SKM-1 (cell line): ENCODE results near the gene ELAPOR2.
"Not testable (repeated sequence)": the region's sequence is repeated elsewhere in the genome, so short reads cannot be mapped to it uniquely, and the experiment has no call there.

Source experiments
- DNase-seq: peaks from one replicate; lab custom pipeline; 2025; ENCODE audit not compliant: unreplicated experiment; lab: John Stamatoyannopoulos, UW

ELAPOR2 gene

DNA sequence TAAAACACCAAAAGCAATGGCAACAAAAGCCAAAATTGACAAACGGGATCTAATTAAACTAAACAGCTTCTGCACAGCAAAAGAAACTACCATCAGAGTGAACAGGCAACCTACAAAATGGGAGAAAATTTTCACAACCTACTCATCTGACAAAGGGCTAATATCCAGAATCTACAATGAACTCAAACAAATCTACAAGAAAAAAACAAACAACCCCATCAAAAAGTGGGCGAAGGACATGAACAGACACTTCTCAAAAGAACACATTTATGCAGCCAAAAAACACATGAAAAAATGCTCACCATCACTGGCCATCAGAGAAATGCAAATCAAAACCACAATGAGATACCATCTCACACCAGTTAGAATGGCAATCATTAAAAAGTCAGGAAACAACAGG lies 14.7 kb downstream of the ELAPOR2 start:
- not testable (repeated sequence) for DNase-seq

DNA sequence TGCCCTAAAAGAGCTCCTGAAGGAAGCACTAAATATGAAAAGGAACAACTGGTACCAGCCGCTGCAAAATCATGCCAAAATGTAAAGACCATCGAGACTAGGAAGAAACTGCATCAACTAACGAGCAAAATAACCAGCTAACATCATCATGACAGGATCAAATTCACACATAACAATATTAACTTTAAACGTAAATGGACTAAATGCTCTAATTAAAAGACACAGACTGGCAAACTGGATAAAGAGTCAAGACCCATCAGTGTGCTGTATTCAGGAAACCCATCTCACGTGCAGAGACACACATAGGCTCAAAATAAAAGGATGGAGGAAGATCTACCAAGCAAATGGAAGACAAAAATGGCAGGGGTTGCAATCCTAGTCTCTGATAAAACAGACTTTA lies 17.9 kb downstream of the ELAPOR2 start:
- not testable (repeated sequence) for DNase-seq

DNA sequence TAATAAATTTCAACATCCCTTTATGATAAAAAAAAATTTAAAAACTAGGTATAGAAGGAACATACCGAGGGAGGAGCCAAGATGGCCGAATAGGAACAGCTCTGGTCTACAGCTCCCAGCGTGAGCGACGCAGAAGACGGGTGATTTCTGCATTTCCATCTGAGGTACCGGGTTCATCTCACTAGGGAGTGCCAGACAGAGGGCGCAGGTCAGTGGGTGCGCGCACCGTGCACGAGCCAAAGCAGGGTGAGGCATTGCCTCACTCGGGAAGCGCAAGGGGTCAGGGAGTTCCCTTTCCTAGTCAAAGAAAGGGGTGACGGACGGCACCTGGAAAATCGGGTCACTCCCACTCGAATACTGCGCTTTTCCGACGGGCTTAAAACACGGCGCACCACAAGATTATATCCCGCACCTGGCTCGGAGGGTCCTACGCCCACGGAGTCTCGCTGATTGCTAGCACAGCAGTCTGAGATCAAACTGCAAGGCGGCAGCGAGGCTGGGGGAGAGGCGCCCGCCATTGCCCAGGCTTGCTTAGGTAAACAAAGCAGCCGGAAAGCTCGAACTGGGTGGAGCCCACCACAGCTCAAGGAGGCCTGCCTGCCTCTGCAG lies 19.7 kb downstream of the ELAPOR2 start:
- not testable (repeated sequence) for DNase-seq

DNA sequence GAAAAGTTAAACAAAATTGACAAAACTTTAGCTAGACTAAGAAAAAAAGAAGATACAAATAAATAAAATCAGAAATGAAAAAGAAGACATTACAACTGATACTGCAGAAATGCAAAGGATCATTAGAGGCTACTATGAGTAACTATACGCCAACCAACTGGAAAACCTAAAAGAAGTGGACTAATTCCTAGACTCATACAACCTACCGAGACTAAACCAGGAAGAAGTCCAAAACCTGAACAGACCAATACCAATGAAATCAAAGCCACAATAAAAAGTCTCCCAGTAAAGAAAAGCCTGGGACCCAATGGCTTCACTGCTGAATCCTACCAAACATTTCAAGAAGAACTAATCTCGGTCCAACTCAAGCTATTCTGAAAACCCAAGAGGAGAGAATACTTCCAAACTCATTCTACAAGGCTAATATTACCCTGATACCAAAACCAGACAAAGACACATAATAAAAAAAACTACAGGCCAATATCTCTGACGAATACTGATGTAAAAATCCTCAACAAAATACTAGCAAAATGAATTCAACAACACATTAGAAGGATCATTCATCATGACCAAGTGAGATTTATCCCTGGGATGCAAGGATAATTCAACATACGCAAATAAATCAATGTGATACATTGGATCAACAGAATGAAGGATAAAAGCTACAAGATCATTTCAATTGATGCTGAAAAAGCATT lies 20.3 kb downstream of the ELAPOR2 start:
- no peak for DNase-seq

GRCh38 chr7:87036985-87037384 lies 22.5 kb downstream of the ELAPOR2 start:
- DNase-seq: no peak

GRCh38 chr7:87032604-87033339 lies 26.7 kb downstream of the ELAPOR2 start:
- DNase-seq: no peak

- no peak for DNase-seq
Observed at GRCh38 chr7:87029078-87029477, 30.4 kb downstream of the ELAPOR2 start.

DNA sequence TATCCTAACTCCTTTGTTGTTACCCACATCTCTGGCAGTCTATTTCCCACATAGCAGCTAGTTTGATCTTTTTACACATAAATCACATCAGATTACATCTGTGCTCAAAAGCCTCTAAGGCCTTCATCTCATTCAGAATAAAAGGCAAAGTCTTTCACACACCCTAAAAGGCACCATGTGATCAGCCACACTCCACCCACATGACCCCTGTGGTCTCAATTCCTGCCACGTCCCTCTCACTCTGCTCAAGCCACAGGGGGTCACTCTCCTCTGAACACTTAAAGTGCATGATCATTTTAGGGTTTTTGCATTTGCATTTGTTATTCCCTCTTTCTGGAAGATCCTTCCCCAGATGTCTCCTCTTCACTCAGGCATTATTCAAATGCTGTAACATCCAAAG lies 30.8 kb downstream of the ELAPOR2 start:
- no peak for DNase-seq

GRCh38 chr7:87027900-87028299 lies 31.6 kb downstream of the ELAPOR2 start:
- DNase-seq: no peak

DNA sequence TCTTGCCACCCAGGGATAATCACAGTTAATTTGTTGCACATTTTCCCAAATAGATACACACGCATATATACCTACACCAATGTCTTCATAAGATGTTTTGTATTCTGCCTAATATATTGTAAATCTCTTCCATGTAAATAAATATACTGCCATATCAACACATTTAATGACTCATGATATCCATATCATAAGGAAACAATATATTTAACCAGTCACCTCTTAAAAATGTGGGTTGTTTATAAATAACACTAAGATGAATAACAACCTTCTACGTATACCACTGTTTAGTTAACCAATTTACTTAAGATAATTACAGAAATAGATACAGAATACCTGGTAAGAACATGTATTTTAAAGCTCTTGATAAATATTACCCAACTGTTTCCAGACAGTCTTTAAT lies 38.2 kb downstream of the ELAPOR2 start:
- no peak for DNase-seq

DNA sequence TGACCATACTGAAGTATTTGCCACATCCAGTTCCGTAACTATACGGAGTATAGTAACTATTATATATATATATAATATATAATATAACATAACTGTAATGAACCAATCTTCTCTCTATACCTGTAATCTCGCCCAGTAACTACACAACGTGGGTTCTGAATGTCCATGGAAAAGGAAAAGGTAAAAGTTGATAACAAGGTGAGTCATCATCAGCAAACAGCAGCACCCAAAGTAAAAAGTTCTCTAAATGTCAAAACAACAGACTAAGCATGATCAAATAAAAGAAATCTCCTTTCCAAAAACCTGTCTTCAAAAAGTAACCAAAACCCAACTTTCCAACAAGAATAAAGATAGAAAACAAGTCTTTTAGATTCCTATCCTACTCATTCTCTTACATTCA lies 42.8 kb downstream of the ELAPOR2 start:
- no peak for DNase-seq

GRCh38 chr7:87013840-87014190 lies 45.6 kb downstream of the ELAPOR2 start:
- DNase-seq: no peak

- DNase-seq: no peak
Observed at GRCh38 chr7:87013136-87013839, 46.2 kb downstream of the ELAPOR2 start.
